Hepatocyte (in vitro differentiated cells): Measurements from ENCODE around the gene PRSS36. TPM values are rescaled to one million over a fixed set of nuclear protein-coding genes. Genes with fewer than 3 reads are reported as not detected.

Source experiments
- DNase-seq: peaks from one replicate; pipeline ENCODE4 v3.0.0-alpha.2; 2016; ENCODE audit warnings: low spot score
- H2AFZ ChIP-seq: fragments of 200-600 bp; sonication (generic); 2 replicates; pipeline ENCODE4 v1.6.0; 2016; ENCODE audit warnings: antibody characterized with exemption, mild to moderate bottlenecking
- H3K27ac ChIP-seq: fragments of 200-600 bp; sonication (generic); 2 replicates; pipeline ENCODE4 v1.5.1; 2016; ENCODE audit warnings: mild to moderate bottlenecking
- H3K27me3 ChIP-seq: fragments of 200-600 bp; sonication (generic); 2 replicates; pipeline ENCODE4 v1.6.1; 2016
- H3K36me3 ChIP-seq: fragments of 200-600 bp; sonication (generic); replicated peaks from 2 replicates; pipeline ENCODE4 v1.5.1; 2016; ENCODE audit warnings: low read depth; ENCODE audit not compliant: insufficient read depth
- H3K4me1 ChIP-seq: fragments of 200-600 bp; sonication (generic); 2 replicates; pipeline ENCODE4 v1.5.1; 2016; ENCODE audit warnings: mild to moderate bottlenecking, moderate library complexity; ENCODE audit not compliant: insufficient read depth
- H3K4me2 ChIP-seq: fragments of 200-600 bp; sonication (generic); 2 replicates; pipeline ENCODE4 v1.6.0; 2016
- H3K4me3 ChIP-seq: fragments of 200-600 bp; sonication (generic); 2 replicates; pipeline ENCODE4 v1.5.1; 2016; ENCODE audit warnings: mild to moderate bottlenecking
- H3K79me2 ChIP-seq: fragments of 200-600 bp; sonication (generic); 2 replicates; pipeline ENCODE4 v1.6.0; 2017; ENCODE audit warnings: mild to moderate bottlenecking
- H3K9me2 ChIP-seq: fragments of 200-600 bp; sonication (generic); replicated peaks from 2 replicates; pipeline ENCODE4 v1.6.0; 2017; ENCODE audit warnings: mild to moderate bottlenecking; ENCODE audit not compliant: insufficient read depth
- H3K9me3 ChIP-seq: fragments of 200-600 bp; sonication (generic); 2 replicates; pipeline ENCODE4 v1.5.1; 2016; ENCODE audit warnings: low read depth, mild to moderate bottlenecking
- H4K20me1 ChIP-seq: fragments of 200-600 bp; sonication (generic); 2 replicates; pipeline ENCODE4 v1.6.0; 2016; ENCODE audit warnings: mild to moderate bottlenecking; ENCODE audit not compliant: insufficient read depth, poor library complexity, severe bottlenecking
- CTCF ChIP-seq: fragments of 200-600 bp; sonication (generic); IDR thresholded peaks from 2 replicates; pipeline ENCODE4 v1.5.1; 2016; ENCODE audit warnings: antibody characterized with exemption, mild to moderate bottlenecking; ENCODE audit not compliant: poor library complexity
- EZH2 ChIP-seq: fragments of 200-600 bp; sonication (generic); IDR thresholded peaks from 2 replicates; pipeline ENCODE4 v1.6.1; 2016; ENCODE audit warnings: antibody characterized with exemption, mild to moderate bottlenecking, borderline replicate concordance
- EZH2phosphoT487 ChIP-seq: fragments of 200-600 bp; sonication (generic); IDR thresholded peaks from one replicate; pipeline ENCODE4 v1.6.1; 2018; ENCODE audit warnings: antibody characterized with exemption, mild to moderate bottlenecking, low read depth, moderate library complexity; ENCODE audit not compliant: unreplicated experiment, severe bottlenecking
- WGBS: methylation state at CpG from one replicate; pipeline ENCODE4 v1.1.6; 2016; ENCODE audit warnings: low lambda C conversion rate; ENCODE audit errors: missing lambda C conversion rate; 5-methylcytosine and 5-hydroxymethylcytosine counted together
- polyA plus RNA-seq: library from polyadenylated mRNA; unstranded; fragments of >200 nt; fragmentation: Nextera tagmentation; extraction: Ambion mirVana; gene quantifications from 2 replicates; pipeline ENCODE4 v1.2.1, GENCODE V29; 2016
- total RNA-seq: library from RNA; depleted of rRNA; stranded (reverse); fragments of >200 nt; gene quantifications from 2 replicates; pipeline ENCODE4 v1.2.3, GENCODE V29; 2014

The PRSS36 gene
- total and polyA plus RNA-seq, 2 experiments from 2014 or later, result 0.63 to 1.4 TPM

GRCh38 chr16:31131841-31132271 is 18.0 kb downstream of the PRSS36 start:
- 77% methylated on average over 5 of the region's 5 CpGs for WGBS

GRCh38 chr16:31131416-31131815 is 18.4 kb downstream of the PRSS36 start:
- H4K20me1 ChIP-seq, result peaks cover 4% of the 10 kb centered on the region
- TF ChIP-seq CTCF, result no peak
- TF ChIP-seq EZH2, result no peak
- TF ChIP-seq EZH2phosphoT487, result no peak
- peaks cover 57% of the 10 kb centered on the region for H3K4me1 ChIP-seq
- H3K27me3 ChIP-seq, result no peaks in the 10 kb centered on the region
- peak overlapping the region; percentile 98 for H3K27ac ChIP-seq
- H3K9me2 ChIP-seq, result no peaks in the 10 kb centered on the region
- H3K79me2 ChIP-seq, result peaks cover 26% of the 10 kb centered on the region
- H3K4me2 ChIP-seq, result peak overlapping the region; percentile 50
- no peak for DNase-seq
- no peaks in the 10 kb centered on the region for H3K9me3 ChIP-seq
- no peaks in the 10 kb centered on the region for H3K36me3 ChIP-seq
- 84% methylated on average over 11 of the region's 11 CpGs for WGBS
- H2AFZ ChIP-seq, result no peak overlapping the region
- H3K4me3 ChIP-seq, result no peak overlapping the region

More at GRCh38 chr16:31131841-31132271, 18.0 kb downstream of the PRSS36 start:
- Histone ChIP-seq H4K20me1 (peaks cover 4% of the 10 kb centered on the region), H3K27ac (peak overlapping the region; percentile 98), H2AFZ (no peak overlapping the region), H3K27me3 (no peaks in the 10 kb centered on the region), H3K9me3 (no peaks in the 10 kb centered on the region), H3K9me2 (no peaks in the 10 kb centered on the region), H3K4me3 (no peak overlapping the region), H3K4me2 (peak overlapping the region; percentile 50), H3K79me2 (peaks cover 26% of the 10 kb centered on the region), H3K4me1 (peaks cover 57% of the 10 kb centered on the region), H3K36me3 (no peaks in the 10 kb centered on the region)
- peak; percentile 72 for DNase-seq
- no peak for TF ChIP-seq EZH2
- no peak for TF ChIP-seq EZH2phosphoT487
- TF ChIP-seq CTCF, result no peak

GRCh38 chr16:31130899-31131298 is 19.0 kb downstream of the PRSS36 start:
- Histone ChIP-seq H3K9me2 (no peaks in the 10 kb centered on the region), H2AFZ (no peak overlapping the region), H3K4me1 (peaks cover 57% of the 10 kb centered on the region), H4K20me1 (peaks cover 4% of the 10 kb centered on the region), H3K27me3 (no peaks in the 10 kb centered on the region), H3K79me2 (peaks cover 26% of the 10 kb centered on the region), H3K4me3 (no peak overlapping the region), H3K36me3 (no peaks in the 10 kb centered on the region), H3K4me2 (peak overlapping the region; percentile 50), H3K27ac (peak overlapping the region; percentile 98), H3K9me3 (no peaks in the 10 kb centered on the region)
- TF ChIP-seq EZH2 (no peak), EZH2phosphoT487 (no peak), CTCF (no peak)
- WGBS, result 35% methylated on average over 5 of the region's 6 CpGs
- DNase-seq, result peak; percentile 81

- H3K4me3 ChIP-seq, result no peak overlapping the region
- H3K36me3 ChIP-seq, result no peaks in the 10 kb centered on the region
- H3K27ac ChIP-seq, result peak overlapping the region; percentile 98
- H3K4me1 ChIP-seq, result peaks cover 57% of the 10 kb centered on the region
- no peaks in the 10 kb centered on the region for H3K27me3 ChIP-seq
- H3K79me2 ChIP-seq, result peaks cover 26% of the 10 kb centered on the region
- WGBS, result 86% methylated on average over 10 of the region's 10 CpGs
- H3K9me2 ChIP-seq, result no peaks in the 10 kb centered on the region
- H3K9me3 ChIP-seq, result no peaks in the 10 kb centered on the region
- peaks cover 4% of the 10 kb centered on the region for H4K20me1 ChIP-seq
- no peak for DNase-seq
- no peak overlapping the region for H3K4me2 ChIP-seq
- H2AFZ ChIP-seq, result no peak overlapping the region
- TF ChIP-seq EZH2, result no peak
- no peak for TF ChIP-seq EZH2phosphoT487
- TF ChIP-seq CTCF, result no peak
These were observed 19.5 kb downstream of the PRSS36 start for GRCh38 chr16:31130336-31130891.
